ENCODE measurements around the gene ADARB2.

The ADARB2 gene

DNA sequence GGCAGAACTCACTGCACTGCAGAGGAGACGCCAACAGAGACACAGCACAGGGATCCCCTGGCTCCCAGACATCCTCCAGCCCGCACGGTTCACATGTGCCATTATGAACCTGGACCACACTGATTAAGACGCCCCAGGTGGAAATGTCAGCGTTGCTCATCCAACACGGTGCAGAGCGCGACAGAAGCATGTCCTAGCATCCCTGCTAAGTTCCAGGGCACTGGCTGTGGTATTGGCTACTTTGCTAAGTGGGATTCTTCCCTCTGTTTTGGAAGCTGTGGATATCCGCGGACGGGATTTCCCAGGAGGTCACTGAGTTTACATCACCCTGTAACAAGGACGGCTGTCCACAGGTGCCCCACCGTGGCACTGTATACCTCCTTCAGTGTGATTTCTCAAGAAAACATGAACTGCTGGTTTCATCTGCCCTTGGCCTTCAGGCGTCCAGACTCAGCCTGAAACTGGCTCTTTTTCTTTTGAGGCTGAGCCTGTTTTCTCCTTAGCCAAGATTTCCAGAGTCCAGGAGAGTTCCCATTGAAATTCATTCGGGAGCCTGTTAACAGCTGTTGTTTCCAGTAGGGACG, 357.1 kb downstream of the ADARB2 start:
- TF ChIP-seq POLR2AphosphoS5 (IDR thresholded peaks at IDR 0.05; ENCODE audit: low read depth, low read length): no peak
- TF ChIP-seq, protein P1, sequence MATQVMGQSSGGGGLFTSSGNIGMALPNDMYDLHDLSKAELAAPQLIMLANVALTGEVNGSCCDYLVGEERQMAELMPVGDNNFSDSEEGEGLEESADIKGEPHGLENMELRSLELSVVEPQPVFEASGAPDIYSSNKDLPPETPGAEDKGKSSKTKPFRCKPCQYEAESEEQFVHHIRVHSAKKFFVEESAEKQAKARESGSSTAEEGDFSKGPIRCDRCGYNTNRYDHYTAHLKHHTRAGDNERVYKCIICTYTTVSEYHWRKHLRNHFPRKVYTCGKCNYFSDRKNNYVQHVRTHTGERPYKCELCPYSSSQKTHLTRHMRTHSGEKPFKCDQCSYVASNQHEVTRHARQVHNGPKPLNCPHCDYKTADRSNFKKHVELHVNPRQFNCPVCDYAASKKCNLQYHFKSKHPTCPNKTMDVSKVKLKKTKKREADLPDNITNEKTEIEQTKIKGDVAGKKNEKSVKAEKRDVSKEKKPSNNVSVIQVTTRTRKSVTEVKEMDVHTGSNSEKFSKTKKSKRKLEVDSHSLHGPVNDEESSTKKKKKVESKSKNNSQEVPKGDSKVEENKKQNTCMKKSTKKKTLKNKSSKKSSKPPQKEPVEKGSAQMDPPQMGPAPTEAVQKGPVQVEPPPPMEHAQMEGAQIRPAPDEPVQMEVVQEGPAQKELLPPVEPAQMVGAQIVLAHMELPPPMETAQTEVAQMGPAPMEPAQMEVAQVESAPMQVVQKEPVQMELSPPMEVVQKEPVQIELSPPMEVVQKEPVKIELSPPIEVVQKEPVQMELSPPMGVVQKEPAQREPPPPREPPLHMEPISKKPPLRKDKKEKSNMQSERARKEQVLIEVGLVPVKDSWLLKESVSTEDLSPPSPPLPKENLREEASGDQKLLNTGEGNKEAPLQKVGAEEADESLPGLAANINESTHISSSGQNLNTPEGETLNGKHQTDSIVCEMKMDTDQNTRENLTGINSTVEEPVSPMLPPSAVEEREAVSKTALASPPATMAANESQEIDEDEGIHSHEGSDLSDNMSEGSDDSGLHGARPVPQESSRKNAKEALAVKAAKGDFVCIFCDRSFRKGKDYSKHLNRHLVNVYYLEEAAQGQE (IDR thresholded peaks at IDR 0.05; ENCODE audit: insufficient read depth in 1 of 2, low read depth in 2 of 2, low read length in 2 of 2): no peak

DNA sequence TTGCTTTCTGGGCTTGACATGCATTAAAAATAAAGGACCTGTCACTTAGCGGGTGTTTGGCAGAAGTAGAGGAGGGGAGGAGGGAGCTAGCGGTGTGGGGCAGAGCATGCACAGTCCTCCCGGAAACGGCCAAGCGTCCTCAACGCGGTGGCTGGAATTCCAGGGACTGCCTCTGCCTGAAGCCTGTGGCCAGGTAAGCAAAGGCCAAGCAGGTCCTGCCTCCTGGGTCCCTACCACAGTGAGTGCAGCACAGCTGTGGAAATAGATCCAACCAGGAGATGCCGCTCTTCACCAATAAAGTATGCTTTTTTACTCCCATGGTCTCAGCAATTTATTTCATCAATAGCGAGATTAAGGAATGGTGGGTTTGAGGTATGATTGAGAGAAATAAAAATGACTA, 357.7 kb downstream of the ADARB2 start:
- no peak for TF ChIP-seq SIN3A (IDR thresholded peaks at IDR 0.05; ENCODE audit: borderline replicate concordance, insufficient read depth, low read length)
- no peak for TF ChIP-seq FOXP2 (optimal IDR thresholded peaks at IDR 0.05; ENCODE audit: borderline replicate concordance, extremely low read depth, extremely low read length, insufficient read depth)
- TF ChIP-seq TAF1 (IDR thresholded peaks at IDR 0.05; ENCODE audit: borderline replicate concordance, insufficient read depth, low read length): no peak
- no peak for TF ChIP-seq POLR2AphosphoS5 (IDR thresholded peaks at IDR 0.05; ENCODE audit: low read depth, low read length)
- TF ChIP-seq, protein P1 (IDR thresholded peaks at IDR 0.05; ENCODE audit: insufficient read depth in 1 of 2, low read depth in 2 of 2, low read length in 2 of 2): no peak

DNA sequence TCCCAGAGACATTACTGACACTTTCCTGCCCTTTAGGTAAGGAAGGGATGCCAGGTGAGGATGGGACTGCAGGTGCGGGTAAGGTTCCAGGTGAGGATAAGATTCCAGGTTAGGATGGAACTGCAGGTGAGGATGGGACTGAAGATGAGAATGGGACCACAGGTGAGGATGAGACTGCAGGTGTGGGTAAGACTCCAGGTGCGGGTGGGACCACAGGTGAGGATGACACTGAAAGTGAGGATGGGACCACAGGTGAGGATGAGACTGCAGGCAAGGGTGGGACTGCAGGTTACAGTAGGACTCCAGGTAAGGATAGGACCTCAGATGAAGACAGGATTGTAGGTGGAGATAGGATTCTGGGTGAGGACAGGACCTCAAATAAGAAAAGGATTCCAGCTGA, 358.9 kb downstream of the ADARB2 start:
- TF ChIP-seq POLR2AphosphoS5 (IDR thresholded peaks at IDR 0.05; ENCODE audit: low read depth, low read length) (no peak), SIN3A (IDR thresholded peaks at IDR 0.05; ENCODE audit: borderline replicate concordance, insufficient read depth, low read length) (no peak), TAF1 (IDR thresholded peaks at IDR 0.05; ENCODE audit: borderline replicate concordance, insufficient read depth, low read length) (no peak), FOXP2 (optimal IDR thresholded peaks at IDR 0.05; ENCODE audit: borderline replicate concordance, extremely low read depth, extremely low read length, insufficient read depth) (no peak)
- TF ChIP-seq, protein P1 (IDR thresholded peaks at IDR 0.05; ENCODE audit: insufficient read depth in 1 of 2, low read depth in 2 of 2, low read length in 2 of 2): no peak

DNA sequence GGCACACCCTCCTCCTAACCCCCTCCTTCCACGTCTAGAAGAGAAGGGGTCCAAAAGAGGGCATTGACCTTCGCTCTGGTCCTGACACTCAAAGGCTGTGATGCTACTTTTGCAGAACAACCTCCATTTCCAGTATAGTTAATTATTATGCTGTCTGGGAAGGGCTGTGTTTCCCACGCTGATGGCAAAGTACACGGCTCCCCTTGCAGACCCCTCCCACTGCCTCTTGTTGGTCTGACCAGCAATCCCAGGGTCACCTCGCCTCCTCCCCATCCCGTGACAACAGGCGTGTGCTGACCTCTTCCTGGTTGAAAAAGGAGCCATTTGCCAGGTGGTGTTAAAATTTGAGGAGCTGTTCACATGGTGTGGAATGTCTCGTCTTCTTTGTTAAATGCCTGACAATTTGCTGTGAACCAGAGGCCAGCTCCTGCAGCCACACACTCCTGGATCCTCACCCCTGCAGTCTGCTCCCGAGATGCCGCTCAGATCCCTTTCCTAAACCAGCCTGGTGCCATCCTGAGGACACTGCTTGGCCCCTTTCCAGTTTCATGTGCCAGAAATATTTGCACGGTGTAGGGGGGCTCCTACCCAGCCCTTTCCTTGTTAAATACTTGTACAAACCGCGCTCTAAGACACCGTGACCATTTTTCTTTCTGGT, 359.5 kb downstream of the ADARB2 start:
- no peak for TF ChIP-seq FOXP2 (optimal IDR thresholded peaks at IDR 0.05; ENCODE audit: borderline replicate concordance, extremely low read depth, extremely low read length, insufficient read depth)
- no peak for TF ChIP-seq SIN3A (IDR thresholded peaks at IDR 0.05; ENCODE audit: borderline replicate concordance, insufficient read depth, low read length)
- no peak for TF ChIP-seq TAF1 (IDR thresholded peaks at IDR 0.05; ENCODE audit: borderline replicate concordance, insufficient read depth, low read length)
- TF ChIP-seq POLR2AphosphoS5 (IDR thresholded peaks at IDR 0.05; ENCODE audit: low read depth, low read length): no peak
- TF ChIP-seq, protein P1 (IDR thresholded peaks at IDR 0.05; ENCODE audit: insufficient read depth in 1 of 2, low read depth in 2 of 2, low read length in 2 of 2): no peak
